Measurements from ENCODE around the gene SRXN1.

SRXN1 gene

GRCh38 chr20:602111-602970, 50.7 kb downstream of the SRXN1 start:
- DNase-seq = no peak

DNA sequence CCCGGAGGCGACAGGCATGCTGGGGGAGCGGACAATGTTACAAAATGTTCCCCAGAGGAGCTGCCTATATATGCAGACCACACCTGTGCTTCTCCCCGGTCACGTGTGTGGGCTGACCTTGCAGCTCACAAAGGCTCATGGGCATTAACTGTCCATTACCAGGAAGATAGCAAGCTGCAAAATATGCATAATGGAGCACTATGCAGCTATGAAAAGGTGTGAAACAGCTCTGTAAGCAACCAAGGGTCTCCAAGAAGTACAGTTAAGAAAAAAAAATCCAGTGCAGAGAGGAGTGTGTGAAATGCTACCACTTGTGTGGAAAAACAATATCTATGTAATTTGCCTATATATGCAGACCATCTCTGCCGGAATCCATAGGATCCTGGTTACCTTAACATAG, 52.3 kb downstream of the SRXN1 start:
- DNase-seq = no peak

- DNase-seq = no peak
Observed at GRCh38 chr20:600141-600540, 52.9 kb downstream of the SRXN1 start.

- no peak for DNase-seq
Observed at GRCh38 chr20:598133-598850, 54.7 kb downstream of the SRXN1 start.

DNA sequence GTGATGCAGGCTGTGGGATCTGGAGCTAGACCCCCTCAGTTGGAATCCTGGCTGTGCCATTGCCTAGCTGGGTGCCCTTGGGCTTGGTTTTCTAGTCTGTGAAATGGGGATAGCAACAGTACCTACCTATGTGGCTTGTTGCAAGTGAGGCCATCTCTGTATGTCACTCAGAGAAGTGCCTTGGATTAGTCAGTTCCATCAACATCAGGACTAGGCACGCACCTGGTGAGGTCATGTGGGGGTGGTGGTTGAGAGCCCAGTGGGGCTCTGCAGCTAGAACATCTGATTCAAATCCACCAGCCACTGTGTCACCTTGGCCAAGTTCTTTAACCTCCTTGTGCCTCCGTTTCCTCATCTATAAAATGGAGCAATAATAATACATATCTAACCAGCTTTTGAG, 55.4 kb downstream of the SRXN1 start:
- no peak for DNase-seq

Measured in activated CD4-positive, alpha-beta T cell treated with anti-CD3 and anti-CD28 coated beads, Interleukin-2, amount 50 U/mL, for 1 hour (primary cell).